Ectodermal cell (in vitro differentiated cells): ENCODE data around the gene CHI3L1.

Experiments used
- H3K27ac ChIP-seq: 2 replicates; pipeline ENCODE4 v1.7.0; 2013; ENCODE audit warnings: mild to moderate bottlenecking, low read depth, low read length; ENCODE audit not compliant: insufficient read depth, poor library complexity, severe bottlenecking
- H3K27me3 ChIP-seq: 2 replicates; pipeline ENCODE4 v1.7.0; 2013; ENCODE audit warnings: mild to moderate bottlenecking, low read length; ENCODE audit not compliant: insufficient read depth, control insufficient read depth, poor library complexity, severe bottlenecking
- H3K36me3 ChIP-seq: one replicate; pipeline ENCODE4 v1.7.0; 2013; ENCODE audit warnings: low read length; ENCODE audit not compliant: control insufficient read depth, insufficient read depth
- H3K4me1 ChIP-seq: one replicate; pipeline ENCODE4 v1.7.0; 2013; ENCODE audit warnings: low read length; ENCODE audit not compliant: control insufficient read depth, insufficient read depth
- H3K4me3 ChIP-seq: 2 replicates; pipeline ENCODE4 v1.7.0; 2013; ENCODE audit warnings: low read depth, low read length, control low read depth; ENCODE audit not compliant: insufficient read depth
- H3K9me3 ChIP-seq: 2 replicates; pipeline ENCODE4 v1.7.0; 2013; ENCODE audit warnings: mild to moderate bottlenecking, low read length, moderate library complexity; ENCODE audit not compliant: control insufficient read depth
- WGBS, 2 experiments: methylation state at CpG; one replicate each; pipeline ENCODE4 v1.1.7; 2013; ENCODE audit warnings: missing lambda C conversion rate in 2 of 2; 5-methylcytosine and 5-hydroxymethylcytosine counted together

The CHI3L1 gene

DNA sequence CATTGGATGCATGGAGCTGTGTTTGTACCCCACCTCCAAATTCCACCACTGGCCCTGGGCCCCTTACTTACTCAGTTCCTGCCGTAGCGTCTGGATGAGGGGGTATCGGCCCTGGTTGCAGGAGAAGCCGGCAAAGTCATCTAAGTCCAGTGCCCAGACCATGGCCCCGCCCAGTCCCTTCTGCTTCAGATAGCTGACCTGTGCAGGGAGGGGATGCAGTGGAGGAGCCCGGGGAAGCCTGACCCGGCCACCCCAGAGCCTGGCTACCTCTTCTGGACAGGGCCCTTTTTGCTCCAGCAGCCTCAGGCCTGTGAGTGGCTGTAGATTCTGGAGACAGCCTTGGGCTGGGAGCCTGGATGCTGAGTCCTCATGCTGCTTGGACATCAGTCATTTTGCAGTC, 31.2 kb upstream of the CHI3L1 start:
- WGBS, 2 experiments = 90 to 94% methylated on average over 7 of the region's 7 CpGs
- Histone ChIP-seq H3K27ac (no peak overlapping the region), H3K9me3 (no peaks in the 10 kb centered on the region), H3K27me3 (no peaks in the 10 kb centered on the region), H3K4me3 (no peak overlapping the region), H3K36me3 (no peaks in the 10 kb centered on the region), H3K4me1 (peaks cover 9% of the 10 kb centered on the region)

DNA sequence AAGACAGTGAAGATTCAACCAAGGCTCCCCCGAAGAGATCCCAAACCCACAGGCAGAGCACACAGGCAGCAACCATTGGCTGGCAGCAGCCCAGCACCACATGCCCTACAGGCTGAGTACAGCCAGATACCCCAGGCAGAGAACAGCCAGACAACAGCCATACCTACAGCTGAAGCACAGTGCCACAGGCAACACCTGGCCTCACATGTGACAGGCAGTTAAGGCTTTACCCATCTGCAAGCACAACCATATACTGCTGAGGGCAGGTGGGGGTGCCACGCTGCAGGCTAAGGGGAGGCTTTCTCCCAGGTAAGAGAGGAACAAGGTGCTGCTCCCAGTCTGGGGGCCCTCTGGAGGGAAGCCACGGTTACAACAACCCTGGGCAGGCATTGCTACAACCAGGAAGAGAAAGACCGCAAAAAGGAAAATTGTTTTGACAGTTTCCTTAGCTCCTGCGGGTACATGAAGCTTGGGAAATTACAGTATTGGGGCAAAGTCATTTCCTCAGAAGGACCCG, 30.7 kb upstream of the CHI3L1 start:
- no peaks in the 10 kb centered on the region for H3K9me3 ChIP-seq
- no peak overlapping the region for H3K4me3 ChIP-seq
- H3K4me1 ChIP-seq = peaks cover 9% of the 10 kb centered on the region
- H3K27ac ChIP-seq = no peak overlapping the region
- H3K36me3 ChIP-seq = no peaks in the 10 kb centered on the region
- 74 to 76% methylated on average over 6 of the region's 6 CpGs for WGBS, 2 experiments
- H3K27me3 ChIP-seq = no peaks in the 10 kb centered on the region

DNA sequence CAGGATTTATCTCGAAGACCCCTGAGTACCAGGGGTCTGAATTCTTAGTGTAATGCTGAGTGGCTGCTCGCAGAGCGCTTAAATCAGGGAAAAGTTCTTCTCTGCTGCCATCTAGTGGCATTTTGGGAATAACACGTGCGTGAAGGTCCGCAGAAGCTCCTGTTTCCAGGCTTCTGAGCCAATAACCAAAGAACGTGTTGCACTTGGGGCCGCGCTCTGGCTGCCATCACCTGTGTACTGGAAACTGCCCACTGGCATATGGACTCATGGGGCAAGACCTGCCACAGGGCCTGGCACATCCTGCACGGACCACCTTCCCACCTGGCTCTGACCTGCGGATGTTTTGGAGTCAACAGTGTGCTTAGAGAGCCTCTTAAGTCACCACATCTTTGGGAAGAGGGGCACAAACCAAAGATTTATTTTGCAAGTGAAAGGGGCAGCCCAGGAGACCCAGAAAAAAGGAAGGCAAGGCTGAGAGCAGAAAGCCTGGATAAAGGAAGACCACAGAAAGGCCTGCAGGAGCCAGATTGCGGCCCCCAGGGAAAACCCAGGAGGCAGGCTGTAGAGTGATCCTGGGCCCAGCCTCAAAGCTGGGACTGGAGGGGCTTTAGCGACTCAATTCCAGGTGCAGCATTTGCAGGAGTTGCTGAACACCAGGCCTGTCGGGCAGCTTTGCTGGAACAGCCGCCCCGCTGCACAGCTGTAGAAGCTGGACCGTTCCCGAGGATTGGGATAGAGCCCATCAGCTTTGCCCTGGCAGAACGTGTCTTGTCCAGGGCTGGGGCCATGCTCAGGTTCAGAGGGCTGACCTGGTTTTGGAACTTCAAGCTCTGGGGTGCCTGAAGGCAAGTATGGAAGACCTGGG, 30.0 kb upstream of the CHI3L1 start:
- Histone ChIP-seq H3K27me3 (no peaks in the 10 kb centered on the region), H3K4me3 (no peak overlapping the region), H3K27ac (no peak overlapping the region), H3K4me1 (peaks cover 9% of the 10 kb centered on the region), H3K36me3 (no peaks in the 10 kb centered on the region), H3K9me3 (no peaks in the 10 kb centered on the region)
- 34 to 35% methylated on average over 19 of the region's 19 CpGs for WGBS, 2 experiments

DNA sequence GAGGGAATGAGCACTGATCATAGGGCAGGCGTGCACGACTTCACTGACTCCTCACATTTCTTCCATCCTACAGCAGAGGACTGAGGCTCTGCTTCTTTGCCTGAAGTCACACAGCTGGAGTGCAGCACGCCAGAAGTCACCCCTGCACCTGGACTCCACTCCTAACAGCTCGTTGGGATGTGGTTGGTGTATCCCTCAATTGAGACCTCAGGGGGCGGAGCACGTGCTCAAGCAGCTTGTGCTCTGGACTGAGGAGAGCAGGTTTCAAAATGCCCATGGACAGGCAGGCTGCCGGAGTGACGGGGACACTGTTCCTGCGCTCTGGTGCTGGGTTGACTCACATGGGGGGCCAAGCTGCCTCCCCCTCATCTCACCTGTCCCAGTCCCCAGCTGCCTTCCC, 29.1 kb upstream of the CHI3L1 start:
- H3K27me3 ChIP-seq = no peaks in the 10 kb centered on the region
- H3K27ac ChIP-seq = no peak overlapping the region
- H3K36me3 ChIP-seq = no peaks in the 10 kb centered on the region
- H3K4me3 ChIP-seq = no peak overlapping the region
- H3K9me3 ChIP-seq = no peaks in the 10 kb centered on the region
- peaks cover 9% of the 10 kb centered on the region for H3K4me1 ChIP-seq
- 69 to 71% methylated on average over 9 of the region's 9 CpGs for WGBS, 2 experiments

DNA sequence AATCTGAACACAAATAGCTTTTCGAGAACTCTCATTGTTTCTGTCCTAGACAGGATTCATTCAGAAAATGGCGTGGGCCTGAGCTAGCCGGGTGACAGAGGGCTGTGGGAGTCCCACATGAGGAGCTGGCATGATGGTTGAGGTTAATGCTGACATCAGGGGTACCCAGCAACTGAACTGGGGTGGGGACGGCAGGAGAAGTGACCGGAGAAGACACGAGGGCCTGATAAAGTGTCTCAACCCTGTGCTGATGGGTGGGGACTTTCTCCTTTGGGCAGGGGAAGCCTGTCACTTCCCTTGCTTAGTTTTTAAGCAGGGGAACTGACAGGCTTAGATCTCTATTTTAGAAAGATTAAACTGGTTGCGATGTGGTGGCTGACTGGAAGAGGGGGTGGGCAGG, 28.4 kb upstream of the CHI3L1 start:
- Histone ChIP-seq H3K27ac (no peak overlapping the region), H3K9me3 (no peaks in the 10 kb centered on the region), H3K4me1 (peaks cover 9% of the 10 kb centered on the region), H3K36me3 (no peaks in the 10 kb centered on the region), H3K4me3 (no peak overlapping the region), H3K27me3 (no peaks in the 10 kb centered on the region)
- 90 to 91% methylated on average over 7 of the region's 7 CpGs for WGBS, 2 experiments

DNA sequence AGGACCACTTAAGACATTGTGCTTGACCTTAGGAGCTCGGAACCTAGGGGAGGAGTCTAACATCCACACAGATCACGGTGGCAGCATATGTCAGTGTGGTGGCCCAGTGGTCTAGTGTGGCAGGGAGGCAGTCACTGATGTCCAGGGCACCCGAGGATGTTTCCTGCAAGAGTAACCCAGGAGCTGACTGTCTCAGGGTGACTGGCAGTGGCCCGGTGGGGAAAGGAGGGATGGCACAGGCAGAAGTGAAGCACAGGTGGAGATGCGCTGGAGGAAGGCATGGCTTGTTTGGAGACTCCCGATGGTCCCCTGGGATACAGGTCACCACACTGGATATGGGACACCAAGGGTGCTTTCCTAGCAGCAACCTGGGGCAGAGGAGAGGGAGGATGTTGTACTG, 26.6 kb upstream of the CHI3L1 start:
- Histone ChIP-seq H3K4me3 (no peak overlapping the region), H3K27ac (no peak overlapping the region), H3K9me3 (no peaks in the 10 kb centered on the region), H3K27me3 (no peaks in the 10 kb centered on the region), H3K36me3 (no peaks in the 10 kb centered on the region), H3K4me1 (peaks cover 9% of the 10 kb centered on the region)
- 86% methylated on average over 6 of the region's 6 CpGs for WGBS, 2 experiments

DNA sequence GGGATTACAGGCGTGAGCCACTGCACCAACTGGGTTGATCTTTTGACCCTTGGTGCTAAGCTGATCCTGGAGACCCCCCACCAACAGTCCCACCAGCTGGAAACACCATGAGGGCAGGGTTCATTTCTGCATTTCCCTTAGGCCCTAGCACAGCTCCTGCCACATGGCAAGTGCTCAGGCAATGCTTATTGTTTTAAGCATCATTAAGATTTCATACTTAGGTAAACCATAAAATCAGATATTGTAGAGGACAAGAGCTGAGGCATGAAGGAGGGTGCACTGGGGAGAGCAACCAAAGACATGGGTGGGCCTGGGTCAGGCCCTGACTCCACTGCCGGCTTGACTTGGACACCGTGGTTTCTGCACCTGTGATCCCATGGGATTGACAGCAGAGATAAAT, 25.3 kb upstream of the CHI3L1 start:
- 90 to 92% methylated on average over 3 of the region's 3 CpGs for WGBS, 2 experiments
- H3K9me3 ChIP-seq = no peaks in the 10 kb centered on the region
- no peak overlapping the region for H3K27ac ChIP-seq

DNA sequence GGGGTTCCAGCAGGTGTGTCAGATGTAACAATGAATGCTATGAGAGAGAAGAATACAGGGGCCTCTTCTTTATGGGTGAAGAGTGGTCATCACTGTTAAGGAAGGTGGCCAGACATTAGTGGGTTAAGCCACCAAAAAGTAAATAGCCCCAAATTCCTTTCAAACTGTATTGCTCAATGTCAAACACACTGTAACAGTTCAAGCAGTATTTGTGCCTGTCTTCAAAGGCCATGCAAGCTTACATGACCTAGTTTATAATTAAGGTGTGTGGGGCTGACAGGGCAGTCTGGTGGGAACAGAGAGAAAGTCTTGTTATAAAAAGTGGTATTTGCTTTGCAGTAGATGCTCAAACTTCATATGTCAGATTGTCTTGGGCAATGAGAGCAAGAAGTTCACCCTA, 24.5 kb upstream of the CHI3L1 start:
- Histone ChIP-seq H3K27me3 (no peaks in the 10 kb centered on the region), H3K27ac (no peak overlapping the region), H3K36me3 (no peaks in the 10 kb centered on the region), H3K4me3 (no peak overlapping the region), H3K4me1 (peaks cover 13% of the 10 kb centered on the region), H3K9me3 (no peaks in the 10 kb centered on the region)

More for the DNA sequence above, 25.3 kb upstream of the CHI3L1 start:
- no peak overlapping the region for H3K4me3 ChIP-seq
- H3K4me1 ChIP-seq = peaks cover 9% of the 10 kb centered on the region
- H3K36me3 ChIP-seq = no peaks in the 10 kb centered on the region
- no peaks in the 10 kb centered on the region for H3K27me3 ChIP-seq

DNA sequence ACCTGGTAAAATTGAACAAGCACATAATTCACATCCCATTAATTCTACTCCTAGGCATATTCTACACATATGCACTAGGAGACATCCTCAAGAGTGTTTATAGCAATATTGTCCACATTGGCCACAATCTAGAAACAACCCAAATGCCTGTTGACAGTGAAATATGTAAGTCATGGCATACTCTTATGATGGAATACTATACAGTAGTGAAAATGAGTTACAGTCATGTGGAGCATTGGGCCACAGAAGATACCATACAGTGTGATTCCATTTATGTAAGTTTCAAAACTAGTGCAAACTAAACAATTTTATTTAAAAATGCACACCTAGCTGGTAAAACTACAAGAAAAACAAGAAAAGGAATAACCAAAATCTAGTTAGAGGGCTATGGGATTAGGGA, 23.8 kb upstream of the CHI3L1 start:
- Histone ChIP-seq H3K4me1 (peaks cover 9% of the 10 kb centered on the region), H3K36me3 (no peaks in the 10 kb centered on the region), H3K9me3 (no peaks in the 10 kb centered on the region), H3K27me3 (no peaks in the 10 kb centered on the region), H3K4me3 (no peak overlapping the region), H3K27ac (no peak overlapping the region)

DNA sequence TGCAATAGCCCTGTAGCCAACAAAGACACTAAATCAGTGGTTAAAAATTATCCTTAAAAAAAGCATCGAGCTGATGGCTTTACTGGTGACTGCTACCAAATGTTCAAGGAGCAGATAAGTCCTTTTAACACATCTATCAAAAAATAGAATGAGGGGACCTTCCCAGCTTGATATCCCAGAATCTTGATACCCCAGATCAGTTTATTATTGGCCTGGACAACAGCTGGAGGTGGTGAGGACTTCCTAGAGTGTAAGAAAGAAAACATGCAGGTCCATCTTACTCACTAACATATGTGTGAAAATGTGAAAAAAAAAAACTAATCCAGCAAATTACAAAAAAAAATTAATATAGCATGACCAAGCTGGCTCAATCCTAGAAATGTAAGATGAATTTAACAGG, 21.7 kb upstream of the CHI3L1 start:
- Histone ChIP-seq H3K4me3 (no peak overlapping the region), H3K36me3 (no peaks in the 10 kb centered on the region), H3K27ac (no peak overlapping the region), H3K9me3 (no peaks in the 10 kb centered on the region), H3K27me3 (no peaks in the 10 kb centered on the region), H3K4me1 (peaks cover 5% of the 10 kb centered on the region)
- WGBS, 2 experiments = 91 to 100% methylated on average over 1 of the region's 1 CpG
